PC-3 (cell line): ENCODE results near the gene VPS33B. TPM values are rescaled to one million over a fixed set of nuclear protein-coding genes. Genes with fewer than 3 reads are reported as not detected.

Source experiments
- ATAC-seq: fragments of 200-7000 bp; cut with Tn5 transposase; 2 replicates; pipeline ENCODE4 v1.9.1; 2020; ENCODE audit warnings: mild to moderate bottlenecking, moderate library complexity
- BruUV-seq: library from RNA; stranded (reverse); fragments of 400-500 nt; replicated peaks from 2 replicates; lab custom pipeline; 2021; lab: Mats Ljungman, UMichigan
- CTCF ChIA-PET: fragments of 300-600 bp; sonication (Branson Sonifier 250); formaldehyde crosslinking; loops from one replicate; lab custom pipeline; 2022; ENCODE audit warnings: antibody characterized with exemption; lab: Charles Lee
- POLR2A ChIA-PET: fragments of 300-600 bp; sonication (Branson Sonifier 250); formaldehyde crosslinking; loops from one replicate; lab custom pipeline; 2022; ENCODE audit warnings: antibody characterized with exemption; ENCODE audit not compliant: unreplicated experiment; lab: Charles Lee
- DNase-seq: peaks from one replicate; pipeline ENCODE4 v3.0.0-alpha.2; 2015
- H2AFZ ChIP-seq: fragments of 300-600 bp; sonication (generic); 2 replicates; pipeline ENCODE4 v1.6.0; 2016; ENCODE audit warnings: antibody characterized with exemption, low read length
- H3F3A ChIP-seq: fragments of 300-600 bp; sonication (generic); one replicate; pipeline ENCODE4 v1.6.0; 2017; ENCODE audit warnings: antibody characterized with exemption, low read length, control low read depth, mild to moderate bottlenecking; ENCODE audit not compliant: unreplicated experiment
- H3K27ac ChIP-seq: fragments of 300-600 bp; sonication (generic); 2 replicates; pipeline ENCODE4 v1.5.1; 2016; ENCODE audit warnings: mild to moderate bottlenecking, low read length
- H3K27me3 ChIP-seq: fragments of 300-600 bp; sonication (generic); 2 replicates; pipeline ENCODE4 v1.6.1; 2016; ENCODE audit warnings: low read length, mixed read lengths
- H3K36me3 ChIP-seq: fragments of 300-600 bp; sonication (generic); 2 replicates; pipeline ENCODE4 v1.6.1; 2016; ENCODE audit warnings: low read depth, mixed run types, low read length, mixed read lengths
- H3K4me1 ChIP-seq: fragments of 300-600 bp; sonication (generic); 2 replicates; pipeline ENCODE4 v1.5.1; 2016; ENCODE audit warnings: low read length; ENCODE audit not compliant: insufficient read depth
- H3K4me2 ChIP-seq: fragments of 300-600 bp; sonication (generic); 2 replicates; pipeline ENCODE4 v1.6.0; 2016; ENCODE audit warnings: low read length
- H3K4me3 ChIP-seq: fragments of 300-600 bp; sonication (generic); 2 replicates; pipeline ENCODE4 v1.5.1; 2016; ENCODE audit warnings: mild to moderate bottlenecking, low read length, mixed read lengths
- H3K79me2 ChIP-seq: fragments of 300-600 bp; sonication (generic); 2 replicates; pipeline ENCODE4 v1.6.1; 2017; ENCODE audit warnings: low read length, mixed read lengths
- H3K9ac ChIP-seq: fragments of 300-600 bp; sonication (generic); 2 replicates; pipeline ENCODE4 v1.6.0; 2016; ENCODE audit warnings: mild to moderate bottlenecking, low read length
- H3K9me2 ChIP-seq: fragments of 300-600 bp; sonication (generic); replicated peaks from 2 replicates; pipeline ENCODE4 v1.6.1; 2016; ENCODE audit warnings: mixed run types, low read length, mixed read lengths
- H3K9me3 ChIP-seq: fragments of 300-600 bp; sonication (generic); 2 replicates; pipeline ENCODE4 v1.6.1; 2016; ENCODE audit warnings: low read length, mixed read lengths
- H4K20me1 ChIP-seq: fragments of 300-600 bp; sonication (generic); 2 replicates; pipeline ENCODE4 v1.6.1; 2016; ENCODE audit warnings: low read length, mixed read lengths
- EZH2 ChIP-seq: fragments of 300-600 bp; sonication (generic); IDR thresholded peaks from one replicate; pipeline ENCODE4 v1.6.1; 2017; ENCODE audit warnings: antibody characterized with exemption, mild to moderate bottlenecking, low read length; ENCODE audit not compliant: unreplicated experiment
- EZH2phosphoT487 ChIP-seq: fragments of 300-600 bp; sonication (generic); IDR thresholded peaks from 2 replicates; pipeline ENCODE4 v1.6.1; 2018; ENCODE audit warnings: mild to moderate bottlenecking, antibody characterized with exemption, low read length, borderline replicate concordance
- intact Hi-C: fragments of 100-400 bp; cut with micrococcal nuclease; formaldehyde crosslinking; loops from 2 replicates; pipeline ENCODE4 v1.9.0; 2023
- total RNA-seq: library from RNA; depleted of rRNA; stranded (reverse); fragments of >200 nt; gene quantifications from 2 replicates; pipeline ENCODE4 v1.2.3, GENCODE V29; 2014
- TF ChIP-seq, protein P1 (sequence below): fragments of 300-600 bp; sonication (generic); conservative IDR thresholded peaks from 2 replicates; pipeline ENCODE4 v1.5.1; 2017; ENCODE audit warnings: antibody characterized with exemption, low read depth, mild to moderate bottlenecking, low read length

Gene VPS33B
- total RNA-seq, 1 experiment from 2014 or later, result 8.0 TPM

DNA sequence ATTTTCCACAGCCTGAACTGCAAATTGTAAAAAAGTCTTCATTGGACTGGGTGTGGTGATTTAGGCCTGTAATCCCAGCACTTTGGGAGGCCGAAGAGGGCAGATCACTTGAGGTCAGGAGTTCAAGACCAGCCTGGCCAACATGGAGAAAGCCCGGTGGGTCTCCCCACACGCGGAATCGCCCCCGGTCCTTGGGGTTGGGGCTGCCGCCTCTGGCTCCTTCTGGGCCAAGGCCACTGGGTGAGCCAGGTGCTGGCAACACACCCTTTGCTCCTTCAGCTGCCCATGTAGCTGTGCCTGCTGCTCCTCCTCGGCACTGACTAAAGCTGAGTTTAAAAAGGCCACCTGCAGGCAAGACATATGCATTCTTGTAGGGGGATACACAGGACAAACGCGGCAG is 9.4 kb upstream of the VPS33B start:
- DNase-seq, result no peak
- TF ChIP-seq EZH2, result no peak
- no peak for TF ChIP-seq EZH2phosphoT487
- TF ChIP-seq, protein P1, sequence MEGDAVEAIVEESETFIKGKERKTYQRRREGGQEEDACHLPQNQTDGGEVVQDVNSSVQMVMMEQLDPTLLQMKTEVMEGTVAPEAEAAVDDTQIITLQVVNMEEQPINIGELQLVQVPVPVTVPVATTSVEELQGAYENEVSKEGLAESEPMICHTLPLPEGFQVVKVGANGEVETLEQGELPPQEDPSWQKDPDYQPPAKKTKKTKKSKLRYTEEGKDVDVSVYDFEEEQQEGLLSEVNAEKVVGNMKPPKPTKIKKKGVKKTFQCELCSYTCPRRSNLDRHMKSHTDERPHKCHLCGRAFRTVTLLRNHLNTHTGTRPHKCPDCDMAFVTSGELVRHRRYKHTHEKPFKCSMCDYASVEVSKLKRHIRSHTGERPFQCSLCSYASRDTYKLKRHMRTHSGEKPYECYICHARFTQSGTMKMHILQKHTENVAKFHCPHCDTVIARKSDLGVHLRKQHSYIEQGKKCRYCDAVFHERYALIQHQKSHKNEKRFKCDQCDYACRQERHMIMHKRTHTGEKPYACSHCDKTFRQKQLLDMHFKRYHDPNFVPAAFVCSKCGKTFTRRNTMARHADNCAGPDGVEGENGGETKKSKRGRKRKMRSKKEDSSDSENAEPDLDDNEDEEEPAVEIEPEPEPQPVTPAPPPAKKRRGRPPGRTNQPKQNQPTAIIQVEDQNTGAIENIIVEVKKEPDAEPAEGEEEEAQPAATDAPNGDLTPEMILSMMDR, result no peak
- ChIA-PET CTCF (no interaction called here), POLR2A (no interaction called here)
- no peaks in the 10 kb centered on the region for H3K9me2 ChIP-seq
- H3K4me2 ChIP-seq, result no peak overlapping the region
- H3K4me3 ChIP-seq, result no peak overlapping the region
- H4K20me1 ChIP-seq, result no peaks in the 10 kb centered on the region
- no peaks in the 10 kb centered on the region for H3K9me3 ChIP-seq
- intact Hi-C loops, result loop anchor here (2.0 to 10.0 kb wide), 2 partner anchors 75 to 97 kb away; partner anchors contain the start of genes HDDC3 and UNC45A
- no peaks in the 10 kb centered on the region for H3K36me3 ChIP-seq
- BruUV-seq, result no TSS peak
- H3K79me2 ChIP-seq, result no peaks in the 10 kb centered on the region
- H3K27ac ChIP-seq, result no peak overlapping the region
- no peaks in the 10 kb centered on the region for H3F3A ChIP-seq
- H2AFZ ChIP-seq, result no peak overlapping the region
- no peak for ATAC-seq
- H3K4me1 ChIP-seq, result no peaks in the 10 kb centered on the region
- H3K27me3 ChIP-seq, result no peaks in the 10 kb centered on the region; the same call in 1 of the 2 replicates
- H3K9ac ChIP-seq, result no peak overlapping the region

DNA sequence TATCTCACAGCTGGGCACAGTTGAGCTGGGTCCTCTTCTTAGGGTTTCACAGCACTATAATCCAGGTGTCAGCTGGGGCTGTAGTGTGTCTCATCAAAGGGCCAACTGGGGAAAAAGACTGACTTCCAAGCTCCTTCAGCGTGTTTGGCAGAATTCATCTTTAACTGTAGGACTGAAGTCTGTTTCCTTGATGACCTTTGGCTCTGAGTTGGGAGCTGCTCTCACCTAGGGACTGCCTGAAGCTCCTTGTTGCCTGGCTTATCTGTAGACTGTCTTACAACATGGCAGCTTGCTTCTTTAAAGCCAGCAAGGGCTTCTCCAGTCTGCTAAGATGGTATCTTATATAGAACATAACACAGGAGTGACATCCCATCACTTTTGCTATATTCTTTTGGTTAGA is 5.3 kb upstream of the VPS33B start:
- BruUV-seq, result no TSS peak
- no peak overlapping the region for H3K9ac ChIP-seq
- intact Hi-C loops, result no loop called here
- CTCF ChIA-PET, result no interaction called here
- ATAC-seq, result no peak
- H3F3A ChIP-seq, result no peaks in the 10 kb centered on the region
- TF ChIP-seq EZH2phosphoT487 (no peak), EZH2 (no peak)
- TF ChIP-seq, protein P1, result no peak
- H3K4me3 ChIP-seq, result no peak overlapping the region
- H3K79me2 ChIP-seq, result no peaks in the 10 kb centered on the region
- H3K27ac ChIP-seq, result no peak overlapping the region
- DNase-seq, result no peak
- peaks cover 6% of the 10 kb centered on the region for H3K4me1 ChIP-seq
- H3K4me2 ChIP-seq, result no peak overlapping the region
- POLR2A ChIA-PET, result no interaction called here
- no peaks in the 10 kb centered on the region for H4K20me1 ChIP-seq
- H2AFZ ChIP-seq, result no peak overlapping the region
- H3K9me3 ChIP-seq, result no peaks in the 10 kb centered on the region
- no peaks in the 10 kb centered on the region for H3K36me3 ChIP-seq
- H3K27me3 ChIP-seq, result no peaks in the 10 kb centered on the region
- no peaks in the 10 kb centered on the region for H3K9me2 ChIP-seq

DNA sequence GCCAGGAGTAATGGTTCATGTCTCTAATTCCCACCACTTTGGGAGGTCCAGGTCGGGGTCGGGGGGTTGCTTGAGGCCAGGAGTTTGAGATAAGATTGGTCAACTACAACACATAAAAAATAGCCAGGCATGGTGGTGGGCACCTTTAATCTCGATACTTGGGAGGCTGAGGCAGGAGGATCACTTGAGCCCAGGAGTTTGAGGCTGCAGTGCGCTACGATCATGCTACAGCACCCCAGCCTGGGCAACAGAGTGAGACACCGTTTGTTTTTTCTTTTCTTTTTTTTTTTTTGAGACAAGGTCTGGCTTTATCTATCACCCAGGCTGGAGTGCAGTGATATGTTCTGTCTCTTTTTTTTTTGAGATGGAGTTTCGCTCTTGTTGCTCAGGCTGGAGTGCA is 1.3 kb upstream of the VPS33B start:
- Histone ChIP-seq H3K79me2 (peaks cover 16% of the 10 kb centered on the region), H3K4me2 (no peak overlapping the region), H3K4me3 (no peak overlapping the region), H4K20me1 (no peaks in the 10 kb centered on the region), H3F3A (no peaks in the 10 kb centered on the region), H3K27ac (no peak overlapping the region), H3K9me3 (no peaks in the 10 kb centered on the region), H3K4me1 (peaks cover 6% of the 10 kb centered on the region), H3K9ac (no peak overlapping the region), H3K36me3 (no peaks in the 10 kb centered on the region), H2AFZ (no peak overlapping the region), H3K27me3 (no peaks in the 10 kb centered on the region), H3K9me2 (no peaks in the 10 kb centered on the region)
- ATAC-seq, result no peak
- DNase-seq, result no peak
- ChIA-PET POLR2A (no interaction called here), CTCF (no interaction called here)
- intact Hi-C loops, result loop anchor here (5.0 kb wide), 1 partner anchor 66 kb away; no protein-coding TSS in a partner anchor
- TF ChIP-seq, protein P1, result no peak
- no peak for TF ChIP-seq EZH2
- no peak for TF ChIP-seq EZH2phosphoT487
- no TSS peak for BruUV-seq
